GM13976 (cell line): ENCODE results near the gene MTG2.

ENCODE experiments used
- DNase-seq: peaks from one replicate; pipeline ENCODE4 v3.0.0; 2012; ENCODE audit warnings: low spot score
- in situ Hi-C: fragments of 300-500 bp; cut with MboI; formaldehyde crosslinking; loops from one replicate; pipeline ENCODE4 v1.12.0; 2022; ENCODE audit warnings: low sequenced_read_pairs, mixed read lengths, inconsistent platforms; ENCODE audit not compliant: unreplicated experiment
- TF ChIP-seq, protein P1 (sequence below): IDR thresholded peaks from 2 replicates; pipeline ENCODE4 v1.5.1; 2012; ENCODE audit warnings: borderline replicate concordance, mild to moderate bottlenecking; ENCODE audit not compliant: insufficient read depth; ENCODE audit errors: extremely low read depth, missing control alignments, control extremely low read depth

The MTG2 gene

DNA sequence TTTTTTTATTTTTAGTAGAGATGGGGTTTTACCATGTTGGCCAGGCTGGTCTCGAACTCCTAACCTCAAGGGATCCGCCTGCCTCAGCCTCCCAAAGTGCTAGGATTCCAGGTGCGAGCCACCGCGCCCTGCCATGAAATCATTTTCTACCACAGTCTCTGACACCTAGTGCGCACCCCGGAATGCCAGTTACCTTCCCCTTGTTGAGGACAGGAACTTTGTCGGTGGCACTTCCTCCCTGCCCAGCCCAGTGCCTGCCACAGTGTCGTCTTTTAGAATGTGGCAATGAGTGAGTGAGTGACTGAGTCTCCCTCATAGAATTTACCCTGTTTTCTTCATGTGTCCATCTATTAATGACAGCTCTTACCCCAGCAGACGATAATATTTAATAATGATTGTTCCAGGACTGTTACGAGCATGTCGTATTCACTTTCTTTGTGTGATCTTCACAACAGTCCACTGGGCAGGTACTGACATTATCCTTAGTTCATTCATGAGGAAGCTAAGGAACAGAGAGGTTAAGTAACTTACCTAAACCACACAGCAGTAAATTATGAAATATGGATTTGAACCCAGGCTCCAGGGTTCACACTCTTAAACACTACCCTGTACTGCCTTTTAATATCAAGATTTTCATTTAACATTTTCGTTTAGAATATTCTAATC lies 57.3 kb downstream of the MTG2 start:
- TF ChIP-seq, protein P1, sequence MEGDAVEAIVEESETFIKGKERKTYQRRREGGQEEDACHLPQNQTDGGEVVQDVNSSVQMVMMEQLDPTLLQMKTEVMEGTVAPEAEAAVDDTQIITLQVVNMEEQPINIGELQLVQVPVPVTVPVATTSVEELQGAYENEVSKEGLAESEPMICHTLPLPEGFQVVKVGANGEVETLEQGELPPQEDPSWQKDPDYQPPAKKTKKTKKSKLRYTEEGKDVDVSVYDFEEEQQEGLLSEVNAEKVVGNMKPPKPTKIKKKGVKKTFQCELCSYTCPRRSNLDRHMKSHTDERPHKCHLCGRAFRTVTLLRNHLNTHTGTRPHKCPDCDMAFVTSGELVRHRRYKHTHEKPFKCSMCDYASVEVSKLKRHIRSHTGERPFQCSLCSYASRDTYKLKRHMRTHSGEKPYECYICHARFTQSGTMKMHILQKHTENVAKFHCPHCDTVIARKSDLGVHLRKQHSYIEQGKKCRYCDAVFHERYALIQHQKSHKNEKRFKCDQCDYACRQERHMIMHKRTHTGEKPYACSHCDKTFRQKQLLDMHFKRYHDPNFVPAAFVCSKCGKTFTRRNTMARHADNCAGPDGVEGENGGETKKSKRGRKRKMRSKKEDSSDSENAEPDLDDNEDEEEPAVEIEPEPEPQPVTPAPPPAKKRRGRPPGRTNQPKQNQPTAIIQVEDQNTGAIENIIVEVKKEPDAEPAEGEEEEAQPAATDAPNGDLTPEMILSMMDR = no peak
- in situ Hi-C loops = no loop called here
- DNase-seq = no peak

DNA sequence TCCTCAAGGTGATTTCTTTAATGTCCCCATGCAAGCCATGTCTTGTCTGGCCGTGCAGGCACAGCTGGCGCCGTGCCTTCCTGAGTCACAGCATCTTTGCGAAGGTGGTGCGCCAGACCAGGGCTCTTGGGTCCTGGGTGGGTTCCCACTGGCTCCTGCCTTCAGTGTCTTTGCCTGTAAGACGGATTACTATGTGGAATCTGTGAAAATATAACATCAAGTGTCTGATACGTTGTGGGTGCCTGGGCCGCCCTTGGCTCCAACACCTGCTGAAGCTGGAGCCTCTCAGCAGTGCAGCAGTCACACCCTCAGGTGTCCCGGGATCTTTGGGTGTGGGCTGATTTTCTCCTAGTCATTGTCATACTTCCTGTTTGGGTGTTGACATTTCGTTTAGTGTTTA lies 58.7 kb downstream of the MTG2 start:
- TF ChIP-seq, protein P1 = no peak
- DNase-seq = no peak
- in situ Hi-C loops = no loop called here

DNA sequence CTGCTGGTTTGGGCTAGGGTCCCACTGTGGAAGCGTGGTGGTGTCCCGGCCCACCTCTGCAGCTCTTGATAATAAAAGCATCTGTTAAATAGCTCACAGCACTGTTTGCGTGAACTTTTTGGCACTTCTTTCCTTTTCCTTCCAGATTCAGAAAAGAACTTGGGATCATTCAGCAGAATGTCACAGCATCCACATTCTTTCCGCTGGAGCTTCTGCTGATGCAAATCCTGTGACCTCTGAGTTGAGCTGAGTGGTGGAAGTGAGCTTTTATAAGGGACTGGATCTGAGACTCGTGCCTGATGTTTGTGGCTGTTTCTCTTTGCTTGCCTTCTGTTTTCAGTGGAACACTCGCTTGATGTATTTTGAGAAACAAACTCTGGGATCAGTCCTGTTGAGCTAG lies 59.3 kb downstream of the MTG2 start:
- TF ChIP-seq, protein P1 = no peak
- in situ Hi-C loops = no loop called here
- DNase-seq = no peak

DNA sequence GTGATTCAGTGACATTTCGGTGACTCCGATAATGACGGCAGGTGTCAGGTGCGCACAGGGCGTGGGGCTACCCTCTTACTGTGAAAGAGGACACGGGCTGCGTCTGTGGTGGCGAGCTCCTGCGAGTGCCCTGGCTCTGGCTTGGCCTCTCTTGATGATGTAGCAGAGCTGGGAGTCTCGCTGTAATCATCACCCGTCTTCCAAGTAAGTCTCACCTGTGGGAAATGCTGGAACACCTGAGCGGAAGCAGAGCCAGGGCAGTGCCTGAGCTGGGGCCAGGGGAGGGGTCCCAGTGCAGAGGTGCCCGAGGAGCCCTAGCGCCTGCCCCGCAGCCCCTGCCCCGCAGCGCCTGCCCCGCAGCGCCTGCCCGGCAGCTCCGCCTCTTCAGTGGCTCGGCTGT lies 60.3 kb downstream of the MTG2 start:
- TF ChIP-seq, protein P1 = no peak
- DNase-seq = no peak
- in situ Hi-C loops = no loop called here

GRCh38 chr20:62243906-62244515 lies 61.2 kb downstream of the MTG2 start:
- DNase-seq = no peak
- in situ Hi-C loops = no loop called here
- TF ChIP-seq, protein P1 = no peak

- in situ Hi-C loops = no loop called here
- TF ChIP-seq, protein P1 = no peak
- DNase-seq = no peak
These were observed 61.8 kb downstream of the MTG2 start for GRCh38 chr20:62244644-62245108.
